A549 (cell line): ENCODE data around the gene NEUROG2. TPM values are rescaled to one million over a fixed set of nuclear protein-coding genes. Genes with fewer than 3 reads are reported as not detected.

Source experiments
- ATAC-seq, 2 experiments: fragments of 200-7000 bp in 1 of 2; fragments of >200 bp in 1 of 2; cut with Nextera tagmentation in 1 of 2; cut with Tn5 transposase in 1 of 2; 3 replicates each; pipeline versions ENCODE4 v1.8.0 to v1.9.1; 2018 to 2020; ENCODE audit warnings: mild to moderate bottlenecking in 1 of 2, moderate library complexity in 1 of 2
- CTCF ChIA-PET: fragments of 300-600 bp; sonication (Branson Sonifier 250); formaldehyde crosslinking; extraction: SDS; loops from one replicate; lab custom pipeline; 2021; ENCODE audit warnings: antibody characterized with exemption, inconsistent platforms; lab: Yijun Ruan, JAX
- POLR2A ChIA-PET: fragments of 350-600 bp; formaldehyde crosslinking; extraction: SDS; loops from one replicate; lab custom pipeline; 2021; ENCODE audit warnings: antibody characterized with exemption, inconsistent platforms; lab: Yijun Ruan, JAX
- DNase-seq, 2 experiments: peaks; one replicate each; pipeline versions ENCODE4 v3.0.0 to v3.0.0-alpha.2; 2011 to 2016; ENCODE audit warnings: low read depth in 1 of 2, low spot score in 1 of 2
- FAIRE-seq: peaks from 2 replicates; lab custom pipeline; 2011; peaks lifted over from hg19 to GRCh38; lab: Jason Lieb, UNC
- H3K27ac ChIP-seq, 2 experiments: fragments of >200 bp; sonication (Bioruptor Twin); formaldehyde crosslinking; 3 replicates each; pipeline ENCODE4 v1.5.1; 2016 to 2017
- H3K4me1 ChIP-seq: fragments of >200 bp; sonication (Bioruptor Twin); formaldehyde crosslinking; 3 replicates; pipeline ENCODE4 v1.6.1; 2016
- H3K4me2 ChIP-seq: fragments of >200 bp; sonication (Bioruptor Twin); formaldehyde crosslinking; 3 replicates; pipeline ENCODE4 v1.6.1; 2016
- H3K4me3 ChIP-seq: fragments of >200 bp; sonication (Bioruptor Twin); formaldehyde crosslinking; 3 replicates; pipeline ENCODE4 v1.5.1; 2016
- H3K9me3 ChIP-seq: fragments of >200 bp; sonication (Bioruptor Twin); formaldehyde crosslinking; 3 replicates; pipeline ENCODE4 v1.6.1; 2016
- ATOH8 ChIP-seq: fragments of 250-450 bp; sonication (Bioruptor Pico); IDR thresholded peaks from 2 replicates; pipeline ENCODE4 v1.5.0; 2020; ENCODE audit warnings: low read depth, mild to moderate bottlenecking, moderate library complexity
- CBX8 ChIP-seq: fragments of 200-600 bp; sonication (generic); IDR thresholded peaks from 2 replicates; pipeline ENCODE4 v1.6.1; 2016
- CEBPB ChIP-seq, 2 experiments: fragments of >200 bp in 1 of 2; sonication (Bioruptor Twin) in 1 of 2; formaldehyde crosslinking in 1 of 2; IDR thresholded peaks; 2 replicates each; pipeline ENCODE4 v1.6.1; 2012 to 2016
- CHD2 ChIP-seq: fragments of 150-350 bp; IDR thresholded peaks from 2 replicates; pipeline ENCODE4 v1.6.1; 2014; ENCODE audit warnings: low read length; ENCODE audit not compliant: partially characterized antibody
- CHD4 ChIP-seq: fragments of 200-600 bp; sonication (generic); IDR thresholded peaks from 2 replicates; pipeline ENCODE4 v1.6.1; 2016; ENCODE audit warnings: antibody characterized with exemption, mild to moderate bottlenecking, borderline replicate concordance
- E2F6 ChIP-seq: IDR thresholded peaks from 2 replicates; pipeline ENCODE4 v1.6.1; 2012; ENCODE audit warnings: low read depth, borderline replicate concordance
- EHMT2 ChIP-seq: fragments of 200-600 bp; sonication (generic); IDR thresholded peaks from 2 replicates; pipeline ENCODE4 v1.6.1; 2016; ENCODE audit warnings: antibody characterized with exemption, low read depth, mild to moderate bottlenecking, moderate library complexity
- ELK1 ChIP-seq: fragments of 150-350 bp; IDR thresholded peaks from 2 replicates; pipeline ENCODE4 v1.6.1; 2014; ENCODE audit warnings: low read depth, mild to moderate bottlenecking, low read length
- EP300 ChIP-seq, 2 experiments: fragments of >200 bp; sonication (Bioruptor Twin); formaldehyde crosslinking; IDR thresholded peaks; 2 replicates in 1 of 2; 3 replicates in 1 of 2; pipeline ENCODE4 v1.6.1; 2016 to 2017
- ESRRA ChIP-seq: fragments of 150-350 bp; IDR thresholded peaks from 2 replicates; pipeline ENCODE4 v1.6.1; 2014; ENCODE audit warnings: mild to moderate bottlenecking, low read length, borderline replicate concordance
- FOSL2 ChIP-seq, 2 experiments: fragments of 450-650 bp in 1 of 2; fragments of >200 bp in 1 of 2; sonication (Bioruptor Twin) in 1 of 2; formaldehyde crosslinking; IDR thresholded peaks; 2 replicates each; pipeline versions ENCODE4 v1.5.0 to v1.6.1; 2016 to 2020; ENCODE audit warnings: mild to moderate bottlenecking in 1 of 2, moderate library complexity in 1 of 2
- GATA3 ChIP-seq: IDR thresholded peaks from 2 replicates; pipeline ENCODE4 v1.6.1; 2012; ENCODE audit warnings: borderline replicate concordance
- HMGXB4 ChIP-seq: fragments of 250-450 bp; sonication (Bioruptor Pico); IDR thresholded peaks from 2 replicates; pipeline ENCODE4 v1.5.0; 2021; ENCODE audit warnings: mild to moderate bottlenecking, moderate library complexity, borderline replicate concordance
- HOXA7 ChIP-seq: fragments of 250-450 bp; sonication (Bioruptor Pico); IDR thresholded peaks from 2 replicates; pipeline ENCODE4 v1.5.0; 2020; ENCODE audit warnings: mild to moderate bottlenecking, moderate library complexity
- HOXB5 ChIP-seq: fragments of 250-450 bp; sonication (Bioruptor Pico); IDR thresholded peaks from 2 replicates; pipeline ENCODE4 v1.5.0; 2020; ENCODE audit warnings: mild to moderate bottlenecking, moderate library complexity
- JUN ChIP-seq, 2 experiments: fragments of >200 bp; sonication (Bioruptor Twin); formaldehyde crosslinking; IDR thresholded peaks; 2 replicates in 1 of 2; 3 replicates in 1 of 2; pipeline ENCODE4 v1.6.1; 2016 to 2017
- JUNB ChIP-seq: fragments of >200 bp; sonication (Bioruptor Twin); formaldehyde crosslinking; IDR thresholded peaks from 2 replicates; pipeline ENCODE4 v1.6.1; 2016
- MAFK ChIP-seq: fragments of 450-650 bp; IDR thresholded peaks from 2 replicates; pipeline ENCODE4 v1.6.1; 2014; ENCODE audit not compliant: partially characterized antibody
- NPAS2 ChIP-seq: fragments of 250-450 bp; sonication (Bioruptor Pico); IDR thresholded peaks from 2 replicates; pipeline ENCODE4 v1.8.0; 2022; ENCODE audit warnings: mild to moderate bottlenecking, moderate library complexity, borderline replicate concordance
- PBX3 ChIP-seq: IDR thresholded peaks from 2 replicates; pipeline ENCODE4 v1.6.1; 2012
- PHF8 ChIP-seq: fragments of 200-600 bp; sonication (generic); IDR thresholded peaks from 2 replicates; pipeline ENCODE4 v1.6.1; 2016; ENCODE audit warnings: low read depth, mild to moderate bottlenecking, antibody characterized with exemption, moderate library complexity, borderline replicate concordance
- POLR2AphosphoS2 ChIP-seq: conservative IDR thresholded peaks from 2 replicates; pipeline ENCODE4 v1.6.1; 2012; ENCODE audit warnings: low read length, improper control_type of control experiment, inconsistent platforms
- RAD21 ChIP-seq, 2 experiments: fragments of >200 bp in 1 of 2; sonication (Bioruptor Twin) in 1 of 2; formaldehyde crosslinking in 1 of 2; IDR thresholded peaks in 1 of 2; conservative IDR thresholded peaks in 1 of 2; 2 replicates in 1 of 2; 3 replicates in 1 of 2; pipeline ENCODE4 v1.6.1; 2012 to 2018; ENCODE audit warnings: inconsistent platforms in 1 of 2
- RCOR1 ChIP-seq: fragments of 150-350 bp; IDR thresholded peaks from 2 replicates; pipeline ENCODE4 v1.6.1; 2014; ENCODE audit warnings: antibody characterized with exemption, low read length, low read depth
- TP53 ChIP-seq: fragments of 250-450 bp; sonication (Bioruptor Pico); IDR thresholded peaks from 2 replicates; pipeline ENCODE4 v1.5.0; 2021; ENCODE audit warnings: mild to moderate bottlenecking, moderate library complexity
- WGBS: methylation state at CpG from one replicate; pipeline ENCODE4 v1.1.6; 2017; ENCODE audit errors: missing lambda C conversion rate; 5-methylcytosine and 5-hydroxymethylcytosine counted together
- polyA plus RNA-seq, 4 experiments: library from polyadenylated mRNA; depleted of rRNA in 3 of 4; stranded (reverse); fragments of >200 nt; fragmentation: RNase III in 1 of 4; extraction: RNeasy Plus Mini Kit Qiagen cat#74134 plus additional on column Dnase treatment in 1 of 4; gene quantifications; 2 replicates in 3 of 4; 3 replicates in 1 of 4; pipeline ENCODE4 v1.2.3, GENCODE V29; 2011 to 2017

Gene NEUROG2
- polyA plus RNA-seq, 2 of the 4 experiments (the other 2 are of a cell fraction) = not detected

- TF ChIP-seq JUNB = no peak
- TF ChIP-seq PBX3 = no peak
- no peak for TF ChIP-seq RCOR1
- TF ChIP-seq JUN (IDR thresholded peaks at IDR 0.05) = no peak
- TF ChIP-seq FOSL2 (IDR thresholded peaks at IDR 0.05) = no peak
- no peak for TF ChIP-seq FOSL2 (CRISPR knock-in tag; IDR thresholded peaks at IDR 0.05)
- no peak for TF ChIP-seq GATA3
- no peak for TF ChIP-seq EP300 (IDR thresholded peaks at IDR 0.05)
- no peak for TF ChIP-seq E2F6
- no peak for TF ChIP-seq CHD4
- no peak for TF ChIP-seq PHF8
- no peak for TF ChIP-seq CEBPB (IDR thresholded peaks at IDR 0.05)
- TF ChIP-seq NPAS2 = no peak
- no peak for TF ChIP-seq TP53
- no peak for TF ChIP-seq ATOH8 (CRISPR knock-in tag)
- TF ChIP-seq HOXA7 (CRISPR knock-in tag) = no peak
- TF ChIP-seq ELK1 = no peak
- no peak overlapping the region for H3K27ac ChIP-seq
- no peak overlapping the region for H3K4me3 ChIP-seq
- H3K9me3 ChIP-seq = peaks cover 12% of the 10 kb centered on the region
- peaks cover 10% of the 10 kb centered on the region; the same call in 2 of the 3 replicates for H3K4me1 ChIP-seq
- FAIRE-seq (no peak), ATAC-seq (no peak), DNase-seq (no peak)
- POLR2A ChIA-PET = no interaction called here
- 70% methylated on average over 29 of the region's 30 CpGs for WGBS
- no peak overlapping the region for H3K4me2 ChIP-seq
- CTCF ChIA-PET = interaction anchor here (1.4 to 4.7 kb wide), 2 partner anchors 193 to 417 kb away, joined by 3 to 36 read pairs; no protein-coding TSS in a partner anchor
These were observed 5.4 kb upstream of the NEUROG2 start for GRCh38 chr4:112521123-112522023.

- no peak for DNase-seq
- ChIA-PET CTCF (interaction anchor here (4.7 kb wide), 1 partner anchor 192 kb away, joined by 36 read pairs; no protein-coding TSS in a partner anchor), POLR2A (no interaction called here)
- Histone ChIP-seq H3K4me3 (no peak overlapping the region), H3K9me3 (peaks cover 12% of the 10 kb centered on the region), H3K27ac (no peak overlapping the region), H3K4me1 (peaks cover 14% of the 10 kb centered on the region; the same call in 2 of the 3 replicates), H3K4me2 (0 out of 3 replicates have a peak overlapping the region, but pooled peaks have one; percentile 6)
- 45% methylated on average over 25 of the region's 25 CpGs for WGBS
- no peak for FAIRE-seq
- TF ChIP-seq CBX8 = no peak
- no peak for TF ChIP-seq POLR2AphosphoS2
- no peak for TF ChIP-seq ATOH8 (CRISPR knock-in tag)
- no peak for TF ChIP-seq HOXB5 (CRISPR knock-in tag)
- TF ChIP-seq ESRRA = no peak
- TF ChIP-seq FOSL2 (IDR thresholded peaks at IDR 0.05) = no peak
- no peak for TF ChIP-seq FOSL2 (CRISPR knock-in tag; IDR thresholded peaks at IDR 0.05)
- no peak for TF ChIP-seq CHD2
- no peak for TF ChIP-seq MAFK
- TF ChIP-seq ELK1 = no peak
- TF ChIP-seq RAD21 (conservative IDR thresholded peaks at IDR 0.05 in 1 of 2, IDR thresholded peaks at IDR 0.05 in 1 of 2) = no peak
- TF ChIP-seq HMGXB4 (CRISPR knock-in tag) = no peak
- TF ChIP-seq EHMT2 = no peak
- ATAC-seq = no peak
These were observed 4.7 kb upstream of the NEUROG2 start for GRCh38 chr4:112520598-112521122.
